Measurements from ENCODE around the gene SLC29A3. TPM values are rescaled to one million over a fixed set of nuclear protein-coding genes. Genes with fewer than 3 reads are reported as not detected.

The SLC29A3 gene
- total RNA-seq, 2 donors from 2014 or later = 4.6 to 12.7 TPM

DNA sequence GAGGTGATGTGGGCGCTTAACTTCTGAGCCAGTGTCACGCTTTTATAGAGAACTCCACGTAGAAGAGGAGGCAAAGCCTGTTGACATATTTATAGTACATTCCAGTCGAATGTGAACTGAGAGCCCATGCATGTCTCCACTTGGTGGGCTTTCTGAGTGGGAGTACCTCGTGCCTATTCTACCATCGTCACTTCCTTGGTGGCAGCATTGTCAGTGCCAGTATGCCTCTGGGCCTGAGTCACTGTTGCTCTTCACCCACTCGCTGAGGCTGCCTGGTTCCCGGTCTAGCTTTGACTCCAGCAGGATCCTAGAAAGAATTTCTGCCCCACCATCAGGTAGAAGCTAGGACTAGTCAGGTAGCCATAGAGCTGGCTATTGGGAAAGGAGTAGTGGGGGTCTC lies 47.6 kb downstream of the SLC29A3 start:
- TF ChIP-seq POLR2A (IDR thresholded peaks at IDR 0.05) (no peak), POLR2AphosphoS5 (IDR thresholded peaks at IDR 0.05) (no peak)
- TF ChIP-seq, protein P1, sequence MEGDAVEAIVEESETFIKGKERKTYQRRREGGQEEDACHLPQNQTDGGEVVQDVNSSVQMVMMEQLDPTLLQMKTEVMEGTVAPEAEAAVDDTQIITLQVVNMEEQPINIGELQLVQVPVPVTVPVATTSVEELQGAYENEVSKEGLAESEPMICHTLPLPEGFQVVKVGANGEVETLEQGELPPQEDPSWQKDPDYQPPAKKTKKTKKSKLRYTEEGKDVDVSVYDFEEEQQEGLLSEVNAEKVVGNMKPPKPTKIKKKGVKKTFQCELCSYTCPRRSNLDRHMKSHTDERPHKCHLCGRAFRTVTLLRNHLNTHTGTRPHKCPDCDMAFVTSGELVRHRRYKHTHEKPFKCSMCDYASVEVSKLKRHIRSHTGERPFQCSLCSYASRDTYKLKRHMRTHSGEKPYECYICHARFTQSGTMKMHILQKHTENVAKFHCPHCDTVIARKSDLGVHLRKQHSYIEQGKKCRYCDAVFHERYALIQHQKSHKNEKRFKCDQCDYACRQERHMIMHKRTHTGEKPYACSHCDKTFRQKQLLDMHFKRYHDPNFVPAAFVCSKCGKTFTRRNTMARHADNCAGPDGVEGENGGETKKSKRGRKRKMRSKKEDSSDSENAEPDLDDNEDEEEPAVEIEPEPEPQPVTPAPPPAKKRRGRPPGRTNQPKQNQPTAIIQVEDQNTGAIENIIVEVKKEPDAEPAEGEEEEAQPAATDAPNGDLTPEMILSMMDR (IDR thresholded peaks at IDR 0.05) = no peak
- WGBS = 54% methylated on average over 8 of the region's 8 CpGs
- intact Hi-C loops (cut with DNase I) = no loop called here
- Histone ChIP-seq H3K4me1 (replicated peaks) (no peaks in the 10 kb centered on the region), H3K36me3 (no peaks in the 10 kb centered on the region), H3K4me3 (no peak overlapping the region), H3K27me3 (replicated peaks; ENCODE audit: insufficient read depth) (no peaks in the 10 kb centered on the region), H3K27ac (no peak overlapping the region), H3K9me3 (no peaks in the 10 kb centered on the region)
- DNase-seq (ENCODE audit: low spot score) = no peak

DNA sequence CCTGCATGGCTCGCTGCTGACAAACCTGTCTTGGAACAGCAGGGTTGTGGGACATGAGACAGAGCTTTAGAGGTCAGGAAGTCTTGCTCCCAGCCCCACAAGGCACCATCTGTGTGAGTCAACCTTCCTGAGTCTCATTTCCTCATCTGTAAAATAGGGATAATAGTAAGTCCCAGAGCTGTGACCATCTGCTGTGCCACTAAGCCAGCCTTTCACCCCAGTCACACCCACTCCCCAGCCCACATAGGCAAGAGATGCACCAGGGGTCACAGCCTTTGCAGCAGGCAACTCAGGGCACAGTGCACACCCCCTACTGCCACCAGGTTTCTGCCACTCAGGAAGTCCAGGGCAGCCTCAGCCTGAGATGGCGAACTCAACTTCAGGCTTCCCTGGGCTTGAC lies 48.2 kb downstream of the SLC29A3 start:
- Histone ChIP-seq H3K4me1 (replicated peaks) (no peaks in the 10 kb centered on the region), H3K9me3 (no peaks in the 10 kb centered on the region), H3K4me3 (no peak overlapping the region), H3K27ac (no peak overlapping the region), H3K27me3 (replicated peaks; ENCODE audit: insufficient read depth) (no peaks in the 10 kb centered on the region), H3K36me3 (no peaks in the 10 kb centered on the region)
- no peak for TF ChIP-seq POLR2AphosphoS5 (IDR thresholded peaks at IDR 0.05)
- no peak for TF ChIP-seq POLR2A (IDR thresholded peaks at IDR 0.05)
- TF ChIP-seq, protein P1 (IDR thresholded peaks at IDR 0.05) = no peak
- DNase-seq (ENCODE audit: low spot score) = no peak
- intact Hi-C loops (cut with DNase I) = no loop called here
- WGBS = 97% methylated on average over 2 of the region's 2 CpGs

DNA sequence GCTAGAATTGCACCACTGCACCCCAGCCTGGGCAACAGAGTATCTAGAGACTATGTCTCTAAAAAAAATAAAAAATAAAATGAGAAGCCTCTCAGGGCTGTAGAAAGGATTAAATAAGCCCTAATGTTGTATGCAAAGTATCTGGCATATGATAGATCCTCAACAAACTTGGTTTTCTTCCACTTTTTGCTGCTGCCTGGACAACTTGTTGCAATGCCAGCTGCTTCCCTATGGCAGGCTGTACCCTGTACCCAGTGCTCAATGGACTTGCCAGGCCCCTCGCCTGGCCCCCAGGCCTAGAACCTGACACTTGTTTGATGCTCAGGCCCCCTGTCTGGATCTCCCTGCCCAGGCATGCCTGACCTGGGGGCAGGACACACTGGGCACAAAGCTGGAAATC lies 49.1 kb downstream of the SLC29A3 start:
- 95% methylated on average over 1 of the region's 1 CpG for WGBS
- H3K27ac ChIP-seq = no peak overlapping the region
- no peaks in the 10 kb centered on the region for H3K36me3 ChIP-seq
- intact Hi-C loops (cut with DNase I) = no loop called here
- no peak for DNase-seq (ENCODE audit: low spot score)
- TF ChIP-seq POLR2AphosphoS5 (IDR thresholded peaks at IDR 0.05) = no peak
- no peak for TF ChIP-seq POLR2A (IDR thresholded peaks at IDR 0.05)
- TF ChIP-seq, protein P1 (IDR thresholded peaks at IDR 0.05) = no peak
- no peaks in the 10 kb centered on the region for H3K27me3 ChIP-seq (replicated peaks; ENCODE audit: insufficient read depth)
- no peak overlapping the region for H3K4me3 ChIP-seq
- no peaks in the 10 kb centered on the region for H3K4me1 ChIP-seq (replicated peaks)
- H3K9me3 ChIP-seq = no peaks in the 10 kb centered on the region

DNA sequence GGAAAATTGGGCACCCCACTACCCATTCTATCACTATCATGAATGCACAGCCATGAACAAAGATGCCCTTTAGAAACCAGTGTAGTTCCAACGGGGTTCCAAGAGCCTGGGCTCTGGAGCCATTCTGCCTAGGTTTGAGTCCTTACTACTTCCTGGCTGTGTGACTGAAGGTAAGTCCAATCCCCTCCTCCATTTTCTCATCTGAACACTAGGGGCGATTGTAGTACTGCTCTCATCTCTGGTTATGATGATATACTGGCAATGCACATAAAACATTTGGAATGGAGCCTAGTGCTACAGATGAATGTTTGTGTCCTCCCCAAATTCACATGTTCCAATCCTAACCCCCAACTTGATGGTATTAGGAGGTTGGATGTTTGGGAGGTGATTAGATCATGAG lies 49.6 kb downstream of the SLC29A3 start:
- Histone ChIP-seq H3K36me3 (no peaks in the 10 kb centered on the region), H3K27ac (no peak overlapping the region), H3K9me3 (no peaks in the 10 kb centered on the region), H3K4me1 (replicated peaks) (no peaks in the 10 kb centered on the region), H3K4me3 (no peak overlapping the region), H3K27me3 (replicated peaks; ENCODE audit: insufficient read depth) (no peaks in the 10 kb centered on the region)
- intact Hi-C loops (cut with DNase I) = no loop called here
- WGBS = 64% methylated on average over 2 of the region's 2 CpGs
- no peak for DNase-seq (ENCODE audit: low spot score)
- TF ChIP-seq POLR2AphosphoS5 (IDR thresholded peaks at IDR 0.05) = no peak
- TF ChIP-seq, protein P1 (IDR thresholded peaks at IDR 0.05) = no peak
- TF ChIP-seq POLR2A (IDR thresholded peaks at IDR 0.05) = no peak

DNA sequence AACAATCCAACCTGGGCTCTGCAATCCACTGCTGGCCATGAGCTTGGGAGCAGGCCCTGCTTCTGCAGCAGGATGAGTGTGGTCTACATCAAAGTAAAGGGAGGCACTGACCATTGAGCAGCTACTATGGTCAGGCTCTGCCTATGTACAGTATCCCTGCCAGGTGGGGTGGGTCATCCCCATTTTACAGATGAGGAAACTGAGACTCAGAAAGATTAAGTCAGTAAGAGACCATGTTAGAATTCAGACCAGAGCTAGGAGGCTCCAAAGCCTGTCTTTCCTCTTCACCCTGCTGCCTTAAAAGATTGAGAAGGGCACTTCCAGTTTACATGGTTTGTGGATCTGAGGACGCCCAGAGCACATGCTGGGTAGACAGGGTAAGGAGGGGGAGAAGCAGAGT lies 50.5 kb downstream of the SLC29A3 start:
- intact Hi-C loops (cut with DNase I) = no loop called here
- H3K27ac ChIP-seq = no peak overlapping the region
- whole genome bisulfite sequencing = 90% methylated on average over 1 of the region's 1 CpG

More for the DNA sequence above, 50.5 kb downstream of the SLC29A3 start:
- no peaks in the 10 kb centered on the region for H3K36me3 ChIP-seq
- TF ChIP-seq, protein P1 (IDR thresholded peaks at IDR 0.05) = no peak
- TF ChIP-seq POLR2A (IDR thresholded peaks at IDR 0.05) (no peak), POLR2AphosphoS5 (IDR thresholded peaks at IDR 0.05) (no peak)
- H3K4me3 ChIP-seq = no peak overlapping the region
- no peaks in the 10 kb centered on the region for H3K9me3 ChIP-seq
- no peaks in the 10 kb centered on the region for H3K4me1 ChIP-seq (replicated peaks)
- no peaks in the 10 kb centered on the region for H3K27me3 ChIP-seq (replicated peaks; ENCODE audit: insufficient read depth)
- no peak for DNase-seq (ENCODE audit: low spot score)
